Cardiac muscle cell (in vitro differentiated cells and primary cell): Measurements from ENCODE around the gene MARK1. TPM values are rescaled to one million over a fixed set of nuclear protein-coding genes. Genes with fewer than 3 reads are reported as not detected.

Experiments used
- DNase-seq, 2 donors: peaks; one replicate each; pipeline versions ENCODE4 v3.0.0 to v3.0.0-alpha.2; 2010 to 2017; ENCODE audit warnings: low read depth in 1 of 2, low spot score in 1 of 2
- H3K27ac ChIP-seq: fragments of 200-600 bp; sonication (generic); 2 replicates; pipeline ENCODE4 v1.5.1; 2016
- H3K27me3 ChIP-seq: fragments of 200-600 bp; sonication (generic); 2 replicates; pipeline ENCODE4 v1.6.0; 2016; ENCODE audit warnings: control low read depth
- H3K36me3 ChIP-seq: fragments of 200-600 bp; sonication (generic); 2 replicates; pipeline ENCODE4 v1.5.1; 2016; ENCODE audit warnings: control low read depth
- H3K4me1 ChIP-seq: fragments of 200-600 bp; sonication (generic); 2 replicates; pipeline ENCODE4 v1.8.1; 2017; ENCODE audit warnings: low read depth, mild to moderate bottlenecking, mixed run types
- H3K4me3 ChIP-seq: fragments of 200-600 bp; sonication (generic); 2 replicates; pipeline ENCODE4 v1.5.1; 2016; ENCODE audit warnings: mild to moderate bottlenecking
- H3K9me3 ChIP-seq: fragments of 200-600 bp; sonication (generic); 2 replicates; pipeline ENCODE4 v1.5.1; 2017; ENCODE audit warnings: low read depth, mild to moderate bottlenecking, control low read depth
- CTCF ChIP-seq: IDR thresholded peaks from 2 replicates; pipeline ENCODE4 v1.5.1; 2012; ENCODE audit warnings: low read depth, mild to moderate bottlenecking, low read length
- polyA plus RNA-seq: library from polyadenylated mRNA; unstranded; fragments of >200 nt; fragmentation: Nextera tagmentation; extraction: Ambion mirVana; gene quantifications from 2 replicates; pipeline ENCODE4 v1.2.1, GENCODE V29; 2016
- total RNA-seq: library from RNA; depleted of rRNA; stranded (reverse); fragments of >200 nt; gene quantifications from 2 replicates; pipeline ENCODE4 v1.2.3, GENCODE V29; 2016

The MARK1 gene
- 24.0 and 24.6 TPM in 2 replicates for total RNA-seq
- polyA plus RNA-seq, result 21.4 and 25.2 TPM in 2 replicates

GRCh38 chr1:220527908-220528678, at the start of gene MARK1:
MARK1 (plus strand) TSS chr1:220528136; CDS start chr1:220528823, 687 bp downstream.
- Histone ChIP-seq H3K27me3 (no peaks in the 10 kb centered on the region), H3K4me3 (peak within 1 kb of the TSS; percentile 100), H3K27ac (peak within 1 kb of the TSS; percentile 88), H3K4me1 (peaks cover 12% of the 10 kb centered on the region), H3K36me3 (no peaks in the 10 kb centered on the region), H3K9me3 (no peaks in the 10 kb centered on the region)
- no peak for TF ChIP-seq CTCF
- peak; percentile 48 to 89 for DNase-seq

GRCh38 chr1:220483700-220484099, 44.2 kb upstream of the MARK1 start:
- H3K27ac ChIP-seq, result no peak overlapping the region
- H3K4me3 ChIP-seq, result no peak overlapping the region
- no peak for TF ChIP-seq CTCF
- peaks cover 8% of the 10 kb centered on the region for H3K4me1 ChIP-seq
- H3K9me3 ChIP-seq, result no peaks in the 10 kb centered on the region
- peak in 1 of 2 donors; percentile 44 for DNase-seq
- H3K27me3 ChIP-seq, result no peaks in the 10 kb centered on the region
- H3K36me3 ChIP-seq, result no peaks in the 10 kb centered on the region

GRCh38 chr1:220484135-220484534, 43.8 kb upstream of the MARK1 start:
- peaks cover 8% of the 10 kb centered on the region for H3K4me1 ChIP-seq
- no peak for DNase-seq
- H3K4me3 ChIP-seq, result no peak overlapping the region
- H3K27ac ChIP-seq, result no peak overlapping the region
- TF ChIP-seq CTCF, result no peak
- H3K36me3 ChIP-seq, result no peaks in the 10 kb centered on the region
- H3K27me3 ChIP-seq, result no peaks in the 10 kb centered on the region
- no peaks in the 10 kb centered on the region for H3K9me3 ChIP-seq

GRCh38 chr1:220485131-220485530, 42.8 kb upstream of the MARK1 start:
- Histone ChIP-seq H3K36me3 (no peaks in the 10 kb centered on the region), H3K4me1 (peaks cover 8% of the 10 kb centered on the region), H3K9me3 (no peaks in the 10 kb centered on the region), H3K4me3 (no peak overlapping the region), H3K27me3 (no peaks in the 10 kb centered on the region), H3K27ac (no peak overlapping the region)
- no peak for DNase-seq
- no peak for TF ChIP-seq CTCF

- Histone ChIP-seq H3K4me3 (no peak overlapping the region), H3K27me3 (no peaks in the 10 kb centered on the region), H3K36me3 (no peaks in the 10 kb centered on the region), H3K27ac (no peak overlapping the region), H3K4me1 (peaks cover 8% of the 10 kb centered on the region), H3K9me3 (no peaks in the 10 kb centered on the region)
- DNase-seq, result no peak
- TF ChIP-seq CTCF, result no peak
These were observed 42.1 kb upstream of the MARK1 start for GRCh38 chr1:220485791-220486190.
